OCI-LY1 (cell line): ENCODE measurements around the gene OTOP3.

Source experiments
- H2AFZ ChIP-seq: fragments of 200-600 bp; sonication (generic), shearing (Covaris generic); 2 replicates; pipeline ENCODE4 v1.6.0; 2014; ENCODE audit warnings: antibody characterized with exemption, mild to moderate bottlenecking, low read length
- H3F3A ChIP-seq: fragments of 200-600 bp; sonication (generic), shearing (Covaris generic); 2 replicates; pipeline ENCODE4 v1.6.0; 2014; ENCODE audit warnings: mild to moderate bottlenecking, antibody characterized with exemption, low read length, moderate library complexity; ENCODE audit not compliant: insufficient read depth
- H3K27ac ChIP-seq: fragments of 200-600 bp; sonication (generic); 2 replicates; pipeline ENCODE4 v1.5.1; 2014; ENCODE audit warnings: low read length, mixed run types, mild to moderate bottlenecking, low read depth; ENCODE audit not compliant: poor library complexity, severe bottlenecking
- H3K27me3 ChIP-seq: fragments of 200-600 bp; sonication (generic); 2 replicates; pipeline ENCODE4 v1.6.0; 2014; ENCODE audit warnings: antibody characterized with exemption, mild to moderate bottlenecking, low read length, moderate library complexity; ENCODE audit not compliant: insufficient read depth
- H3K36me3 ChIP-seq: fragments of 200-600 bp; sonication (generic); 2 replicates; pipeline ENCODE4 v1.6.1; 2014; ENCODE audit warnings: mild to moderate bottlenecking, antibody characterized with exemption, low read length, moderate library complexity, mixed read lengths; ENCODE audit not compliant: insufficient read depth
- H3K4me1 ChIP-seq: fragments of 200-600 bp; sonication (generic); 2 replicates; pipeline ENCODE4 v1.5.1; 2014; ENCODE audit warnings: mild to moderate bottlenecking, low read length, moderate library complexity; ENCODE audit not compliant: insufficient read depth, severe bottlenecking
- H3K4me2 ChIP-seq: fragments of 200-600 bp; sonication (generic), shearing (Covaris generic); 2 replicates; pipeline ENCODE4 v1.6.1; 2014; ENCODE audit warnings: low read length
- H3K4me3 ChIP-seq: fragments of 200-600 bp; sonication (generic); 2 replicates; pipeline ENCODE4 v1.5.1; 2014; ENCODE audit warnings: low read length, low read depth, mild to moderate bottlenecking, mixed read lengths; ENCODE audit not compliant: poor library complexity, severe bottlenecking
- H3K79me2 ChIP-seq: fragments of 200-600 bp; shearing (Covaris generic); 2 replicates; pipeline ENCODE4 v1.6.1; 2016; ENCODE audit warnings: mixed run types, low read length, mixed read lengths; ENCODE audit not compliant: insufficient read depth
- H3K9ac ChIP-seq: fragments of 200-600 bp; sonication (generic), shearing (Covaris generic); 2 replicates; pipeline ENCODE4 v1.6.1; 2014; ENCODE audit warnings: mild to moderate bottlenecking, low read length, mixed read lengths
- H3K9me2 ChIP-seq: fragments of 200-600 bp; sonication (generic), shearing (Covaris generic); 2 replicates; pipeline ENCODE4 v1.6.1; 2014; ENCODE audit warnings: low read depth, mild to moderate bottlenecking, low read length, mixed read lengths
- H3K9me3 ChIP-seq: fragments of 200-600 bp; shearing (Covaris generic); 2 replicates; pipeline ENCODE4 v1.6.1; 2014; ENCODE audit warnings: low read length, mixed read lengths
- H4K20me1 ChIP-seq: fragments of 200-600 bp; sonication (generic), shearing (Covaris generic); 2 replicates; pipeline ENCODE4 v1.6.0; 2016; ENCODE audit warnings: mild to moderate bottlenecking, low read length; ENCODE audit not compliant: insufficient read depth
- EZH2 ChIP-seq: fragments of 200-600 bp; sonication (generic), shearing (Covaris generic); IDR thresholded peaks from 2 replicates; pipeline ENCODE4 v1.8.0; 2017; ENCODE audit warnings: borderline replicate concordance, mixed run types, mild to moderate bottlenecking, antibody characterized with exemption, low read length, moderate library complexity, mixed read lengths
- TF ChIP-seq, protein P1 (sequence below): fragments of 200-600 bp; sonication (generic), shearing (Covaris generic); IDR thresholded peaks from 2 replicates; pipeline ENCODE4 v1.5.1; 2017; ENCODE audit warnings: mild to moderate bottlenecking, antibody characterized with exemption, low read length, moderate library complexity, mixed read lengths

OTOP3 gene

GRCh38 chr17:74921026-74921681 is 14.5 kb upstream of the OTOP3 start:
- Histone ChIP-seq H3K4me2 (no peak overlapping the region), H4K20me1 (no peaks in the 10 kb centered on the region), H3K9me2 (no peaks in the 10 kb centered on the region), H3K4me1 (peaks cover 4% of the 10 kb centered on the region), H3K27me3 (peaks cover 7% of the 10 kb centered on the region; the same call in 1 of the 2 replicates), H3K27ac (no peak overlapping the region), H3K36me3 (no peaks in the 10 kb centered on the region), H3K4me3 (no peak overlapping the region), H3K9me3 (no peaks in the 10 kb centered on the region), H2AFZ (no peak overlapping the region), H3K9ac (no peak overlapping the region), H3F3A (no peaks in the 10 kb centered on the region), H3K79me2 (no peaks in the 10 kb centered on the region)
- TF ChIP-seq, protein P1, sequence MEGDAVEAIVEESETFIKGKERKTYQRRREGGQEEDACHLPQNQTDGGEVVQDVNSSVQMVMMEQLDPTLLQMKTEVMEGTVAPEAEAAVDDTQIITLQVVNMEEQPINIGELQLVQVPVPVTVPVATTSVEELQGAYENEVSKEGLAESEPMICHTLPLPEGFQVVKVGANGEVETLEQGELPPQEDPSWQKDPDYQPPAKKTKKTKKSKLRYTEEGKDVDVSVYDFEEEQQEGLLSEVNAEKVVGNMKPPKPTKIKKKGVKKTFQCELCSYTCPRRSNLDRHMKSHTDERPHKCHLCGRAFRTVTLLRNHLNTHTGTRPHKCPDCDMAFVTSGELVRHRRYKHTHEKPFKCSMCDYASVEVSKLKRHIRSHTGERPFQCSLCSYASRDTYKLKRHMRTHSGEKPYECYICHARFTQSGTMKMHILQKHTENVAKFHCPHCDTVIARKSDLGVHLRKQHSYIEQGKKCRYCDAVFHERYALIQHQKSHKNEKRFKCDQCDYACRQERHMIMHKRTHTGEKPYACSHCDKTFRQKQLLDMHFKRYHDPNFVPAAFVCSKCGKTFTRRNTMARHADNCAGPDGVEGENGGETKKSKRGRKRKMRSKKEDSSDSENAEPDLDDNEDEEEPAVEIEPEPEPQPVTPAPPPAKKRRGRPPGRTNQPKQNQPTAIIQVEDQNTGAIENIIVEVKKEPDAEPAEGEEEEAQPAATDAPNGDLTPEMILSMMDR = no peak

- peaks cover 4% of the 10 kb centered on the region for H3K4me1 ChIP-seq
- H3K27me3 ChIP-seq = peaks cover 7% of the 10 kb centered on the region; the same call in 1 of the 2 replicates
- TF ChIP-seq, protein P1 = no peak
- TF ChIP-seq EZH2 = no peak
- H3K4me3 ChIP-seq = no peak overlapping the region
- H3K9ac ChIP-seq = no peak overlapping the region
- no peaks in the 10 kb centered on the region for H3K9me2 ChIP-seq
- H3F3A ChIP-seq = no peaks in the 10 kb centered on the region
- no peak overlapping the region for H3K27ac ChIP-seq
- no peak overlapping the region for H2AFZ ChIP-seq
- no peaks in the 10 kb centered on the region for H4K20me1 ChIP-seq
- H3K9me3 ChIP-seq = no peaks in the 10 kb centered on the region
- no peaks in the 10 kb centered on the region for H3K79me2 ChIP-seq
- H3K36me3 ChIP-seq = no peaks in the 10 kb centered on the region
- H3K4me2 ChIP-seq = no peak overlapping the region
Measured at GRCh38 chr17:74921769-74922168, 13.9 kb upstream of the OTOP3 start.

DNA sequence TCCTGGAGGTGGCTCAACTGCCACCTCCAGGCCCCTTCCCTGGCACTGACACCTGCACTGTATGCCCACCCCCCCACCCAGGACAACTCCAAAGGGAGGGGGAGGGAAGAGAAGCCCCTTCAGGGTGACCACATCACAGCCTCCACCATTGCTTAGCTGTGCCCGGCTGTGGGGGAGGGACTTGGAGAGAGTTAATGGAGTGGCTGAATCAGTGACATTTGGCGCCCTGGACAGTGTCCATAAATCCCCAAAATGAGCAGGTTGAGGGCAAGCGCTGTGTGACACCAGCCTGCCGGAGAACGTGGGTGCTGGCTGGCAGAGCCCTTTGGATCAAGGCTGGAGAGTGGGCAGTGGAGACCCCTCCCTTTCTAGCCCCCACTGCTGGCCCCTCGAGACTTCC is 13.5 kb upstream of the OTOP3 start:
- Histone ChIP-seq H3K9me3 (no peaks in the 10 kb centered on the region), H3K36me3 (no peaks in the 10 kb centered on the region), H3F3A (no peaks in the 10 kb centered on the region), H3K27me3 (peaks cover 7% of the 10 kb centered on the region; the same call in 1 of the 2 replicates), H2AFZ (no peak overlapping the region), H3K4me3 (no peak overlapping the region), H3K27ac (no peak overlapping the region), H3K4me2 (no peak overlapping the region), H3K79me2 (no peaks in the 10 kb centered on the region), H3K9ac (no peak overlapping the region), H4K20me1 (no peaks in the 10 kb centered on the region), H3K4me1 (peaks cover 4% of the 10 kb centered on the region), H3K9me2 (no peaks in the 10 kb centered on the region)
- no peak for TF ChIP-seq EZH2
- TF ChIP-seq, protein P1 = no peak
